Measurements from ENCODE around the gene PTRHD1.

Gene PTRHD1

GRCh38 chr2:24749069-24749691 is 44.0 kb downstream of the PTRHD1 start:
- no peak for DNase-seq

DNA sequence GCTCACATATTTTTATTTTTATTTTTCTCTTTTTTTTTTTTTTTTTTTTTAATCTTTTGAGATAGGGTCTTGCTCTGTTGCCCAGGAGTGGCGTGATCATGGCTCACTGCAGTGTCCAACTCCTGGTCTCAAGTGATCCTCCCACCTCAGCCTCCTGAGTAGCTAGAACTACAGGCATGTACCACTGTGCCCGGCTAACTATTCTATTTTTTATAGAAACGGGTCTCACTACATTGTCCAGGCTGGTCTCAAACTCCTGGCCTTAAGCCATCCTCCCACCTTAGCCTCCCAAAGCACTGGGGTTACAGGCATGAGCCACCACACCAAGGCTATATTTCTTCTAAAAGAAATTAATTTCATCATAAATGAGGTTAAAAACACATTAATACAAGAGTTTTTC is 45.9 kb downstream of the PTRHD1 start:
- DNase-seq, result no peak

GRCh38 chr2:24745825-24746224 is 47.4 kb downstream of the PTRHD1 start:
- no peak for DNase-seq

DNA sequence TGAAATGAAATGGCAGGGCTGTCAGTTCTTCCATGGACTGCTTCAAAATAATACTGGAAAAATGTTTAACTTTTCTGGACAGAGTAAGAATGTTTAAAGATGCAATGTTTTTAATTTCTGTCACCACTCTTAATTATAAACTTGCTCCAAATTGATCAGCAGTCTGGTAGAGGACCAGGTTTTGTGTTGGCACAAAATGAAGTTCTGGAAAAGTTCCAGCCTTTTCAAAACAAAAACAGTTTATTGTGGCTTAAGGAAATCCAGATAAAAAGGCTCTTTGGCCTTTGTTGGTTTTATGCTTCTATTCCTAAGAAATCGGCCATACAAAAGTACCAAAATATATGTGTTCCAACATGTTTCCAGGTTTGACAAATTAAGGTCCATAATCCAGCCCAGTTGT is 48.8 kb downstream of the PTRHD1 start:
- DNase-seq, result no peak

DNA sequence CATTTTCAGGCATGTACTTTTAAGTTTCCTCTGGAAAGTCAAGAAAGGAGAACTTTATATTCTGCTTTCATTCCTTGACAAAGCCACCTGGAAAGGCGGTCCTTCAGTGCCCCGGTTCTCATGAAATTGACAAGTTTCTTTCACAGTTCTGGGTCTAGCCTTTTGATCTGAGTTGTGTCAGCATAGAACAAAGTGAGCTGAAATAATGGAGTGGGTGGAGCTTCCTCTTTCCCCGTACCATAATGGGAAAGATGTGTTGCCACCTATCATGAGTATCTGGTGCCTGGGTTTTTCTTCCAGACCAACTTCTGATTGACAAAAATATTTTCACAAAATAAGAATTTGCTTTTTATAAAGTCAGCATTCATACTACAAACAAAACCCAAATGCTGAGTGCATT is 49.3 kb downstream of the PTRHD1 start:
- no peak for DNase-seq

- no peak for DNase-seq
Observed at GRCh38 chr2:24742730-24743129, 50.5 kb downstream of the PTRHD1 start.

GRCh38 chr2:24740142-24740541 is 53.0 kb downstream of the PTRHD1 start:
- DNase-seq, result no peak
